PC-3 (cell line): ENCODE data around the gene TRPM5. TPM values are rescaled to one million over a fixed set of nuclear protein-coding genes. Genes with fewer than 3 reads are reported as not detected.
A peak's percentile ranks its signal among the peaks of the same experiment; 100 is the strongest.

Experiments
- ATAC-seq: fragments of 200-7000 bp; cut with Tn5 transposase; 2 replicates; pipeline ENCODE4 v1.9.1; 2020; ENCODE audit warnings: mild to moderate bottlenecking, moderate library complexity
- BruUV-seq: library from RNA; stranded (reverse); fragments of 400-500 nt; replicated peaks from 2 replicates; lab custom pipeline; 2021; lab: Mats Ljungman, UMichigan
- CTCF ChIA-PET: fragments of 300-600 bp; sonication (Branson Sonifier 250); formaldehyde crosslinking; loops from one replicate; lab custom pipeline; 2022; ENCODE audit warnings: antibody characterized with exemption; lab: Charles Lee
- POLR2A ChIA-PET: fragments of 300-600 bp; sonication (Branson Sonifier 250); formaldehyde crosslinking; loops from one replicate; lab custom pipeline; 2022; ENCODE audit warnings: antibody characterized with exemption; ENCODE audit not compliant: unreplicated experiment; lab: Charles Lee
- DNase-seq: peaks from one replicate; pipeline ENCODE4 v3.0.0-alpha.2; 2015
- H2AFZ ChIP-seq: fragments of 300-600 bp; sonication (generic); 2 replicates; pipeline ENCODE4 v1.6.0; 2016; ENCODE audit warnings: antibody characterized with exemption, low read length
- H3F3A ChIP-seq: fragments of 300-600 bp; sonication (generic); one replicate; pipeline ENCODE4 v1.6.0; 2017; ENCODE audit warnings: antibody characterized with exemption, low read length, control low read depth, mild to moderate bottlenecking; ENCODE audit not compliant: unreplicated experiment
- H3K27ac ChIP-seq: fragments of 300-600 bp; sonication (generic); 2 replicates; pipeline ENCODE4 v1.5.1; 2016; ENCODE audit warnings: mild to moderate bottlenecking, low read length
- H3K27me3 ChIP-seq: fragments of 300-600 bp; sonication (generic); 2 replicates; pipeline ENCODE4 v1.6.1; 2016; ENCODE audit warnings: low read length, mixed read lengths
- H3K36me3 ChIP-seq: fragments of 300-600 bp; sonication (generic); 2 replicates; pipeline ENCODE4 v1.6.1; 2016; ENCODE audit warnings: low read depth, mixed run types, low read length, mixed read lengths
- H3K4me1 ChIP-seq: fragments of 300-600 bp; sonication (generic); 2 replicates; pipeline ENCODE4 v1.5.1; 2016; ENCODE audit warnings: low read length; ENCODE audit not compliant: insufficient read depth
- H3K4me2 ChIP-seq: fragments of 300-600 bp; sonication (generic); 2 replicates; pipeline ENCODE4 v1.6.0; 2016; ENCODE audit warnings: low read length
- H3K4me3 ChIP-seq: fragments of 300-600 bp; sonication (generic); 2 replicates; pipeline ENCODE4 v1.5.1; 2016; ENCODE audit warnings: mild to moderate bottlenecking, low read length, mixed read lengths
- H3K79me2 ChIP-seq: fragments of 300-600 bp; sonication (generic); 2 replicates; pipeline ENCODE4 v1.6.1; 2017; ENCODE audit warnings: low read length, mixed read lengths
- H3K9ac ChIP-seq: fragments of 300-600 bp; sonication (generic); 2 replicates; pipeline ENCODE4 v1.6.0; 2016; ENCODE audit warnings: mild to moderate bottlenecking, low read length
- H3K9me2 ChIP-seq: fragments of 300-600 bp; sonication (generic); replicated peaks from 2 replicates; pipeline ENCODE4 v1.6.1; 2016; ENCODE audit warnings: mixed run types, low read length, mixed read lengths
- H3K9me3 ChIP-seq: fragments of 300-600 bp; sonication (generic); 2 replicates; pipeline ENCODE4 v1.6.1; 2016; ENCODE audit warnings: low read length, mixed read lengths
- H4K20me1 ChIP-seq: fragments of 300-600 bp; sonication (generic); 2 replicates; pipeline ENCODE4 v1.6.1; 2016; ENCODE audit warnings: low read length, mixed read lengths
- EZH2 ChIP-seq: fragments of 300-600 bp; sonication (generic); IDR thresholded peaks from one replicate; pipeline ENCODE4 v1.6.1; 2017; ENCODE audit warnings: antibody characterized with exemption, mild to moderate bottlenecking, low read length; ENCODE audit not compliant: unreplicated experiment
- EZH2phosphoT487 ChIP-seq: fragments of 300-600 bp; sonication (generic); IDR thresholded peaks from 2 replicates; pipeline ENCODE4 v1.6.1; 2018; ENCODE audit warnings: mild to moderate bottlenecking, antibody characterized with exemption, low read length, borderline replicate concordance
- intact Hi-C: fragments of 100-400 bp; cut with micrococcal nuclease; formaldehyde crosslinking; loops from 2 replicates; pipeline ENCODE4 v1.9.0; 2023
- total RNA-seq: library from RNA; depleted of rRNA; stranded (reverse); fragments of >200 nt; gene quantifications from 2 replicates; pipeline ENCODE4 v1.2.3, GENCODE V29; 2014
- TF ChIP-seq, protein P1 (sequence below): fragments of 300-600 bp; sonication (generic); conservative IDR thresholded peaks from 2 replicates; pipeline ENCODE4 v1.5.1; 2017; ENCODE audit warnings: antibody characterized with exemption, low read depth, mild to moderate bottlenecking, low read length

The TRPM5 gene
- total RNA-seq, 1 experiment from 2014 or later: not detected

DNA sequence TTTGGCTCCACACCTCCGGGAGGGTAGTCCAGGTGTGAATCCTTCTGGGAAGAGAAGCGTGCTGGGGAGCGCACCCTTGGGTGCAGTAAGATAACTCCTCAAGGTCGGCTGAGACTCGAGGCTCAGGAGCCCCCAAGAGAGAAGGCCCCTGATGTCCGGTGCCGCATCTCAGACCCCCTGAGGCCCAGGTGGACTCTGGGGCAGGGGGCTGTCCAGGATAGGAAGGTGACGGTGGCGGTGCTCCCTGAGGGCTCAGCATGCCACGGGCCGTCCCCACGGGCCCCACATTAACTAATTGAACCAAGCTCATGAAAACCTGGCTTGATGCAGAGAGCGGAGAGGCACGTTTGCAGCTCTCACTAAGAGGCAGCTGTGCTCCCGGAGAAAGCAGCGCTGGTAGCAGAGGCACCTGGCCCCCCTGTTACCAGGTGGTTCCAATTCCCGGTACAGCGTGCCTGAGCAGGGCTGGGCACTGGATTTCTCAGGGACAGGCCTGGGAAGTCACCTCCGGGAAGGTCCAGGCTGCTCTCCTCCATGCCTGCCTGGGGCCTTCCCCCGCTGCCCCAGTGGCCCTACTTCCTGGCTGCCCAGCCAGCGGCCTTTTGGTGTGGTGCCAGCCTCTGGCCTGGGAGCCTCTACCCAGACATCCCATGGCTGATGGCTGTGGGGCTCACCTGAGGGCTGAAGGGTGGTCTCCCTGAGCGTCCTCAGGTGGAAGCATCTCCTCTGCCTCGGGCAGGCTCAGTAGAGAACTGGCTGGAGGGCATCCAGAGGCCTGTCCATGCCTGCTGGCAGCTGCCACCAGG, 1.6 kb upstream of the TRPM5 start:
- no TSS peak for BruUV-seq
- no peaks in the 10 kb centered on the region for H3K36me3 ChIP-seq
- H4K20me1 ChIP-seq: no peaks in the 10 kb centered on the region
- no peaks in the 10 kb centered on the region for H3K79me2 ChIP-seq
- no peak overlapping the region for H3K9ac ChIP-seq
- H3K4me1 ChIP-seq: no peaks in the 10 kb centered on the region
- no peak overlapping the region for H2AFZ ChIP-seq
- DNase-seq (no peak), ATAC-seq (no peak)
- no peaks in the 10 kb centered on the region for H3F3A ChIP-seq
- H3K27me3 ChIP-seq: peaks cover 7% of the 10 kb centered on the region; the same call in 1 of the 2 replicates
- no peak overlapping the region for H3K27ac ChIP-seq
- CTCF ChIA-PET: no interaction called here
- H3K9me2 ChIP-seq: no peaks in the 10 kb centered on the region
- no peaks in the 10 kb centered on the region for H3K9me3 ChIP-seq
- intact Hi-C loops: no loop called here
- TF ChIP-seq, protein P1, sequence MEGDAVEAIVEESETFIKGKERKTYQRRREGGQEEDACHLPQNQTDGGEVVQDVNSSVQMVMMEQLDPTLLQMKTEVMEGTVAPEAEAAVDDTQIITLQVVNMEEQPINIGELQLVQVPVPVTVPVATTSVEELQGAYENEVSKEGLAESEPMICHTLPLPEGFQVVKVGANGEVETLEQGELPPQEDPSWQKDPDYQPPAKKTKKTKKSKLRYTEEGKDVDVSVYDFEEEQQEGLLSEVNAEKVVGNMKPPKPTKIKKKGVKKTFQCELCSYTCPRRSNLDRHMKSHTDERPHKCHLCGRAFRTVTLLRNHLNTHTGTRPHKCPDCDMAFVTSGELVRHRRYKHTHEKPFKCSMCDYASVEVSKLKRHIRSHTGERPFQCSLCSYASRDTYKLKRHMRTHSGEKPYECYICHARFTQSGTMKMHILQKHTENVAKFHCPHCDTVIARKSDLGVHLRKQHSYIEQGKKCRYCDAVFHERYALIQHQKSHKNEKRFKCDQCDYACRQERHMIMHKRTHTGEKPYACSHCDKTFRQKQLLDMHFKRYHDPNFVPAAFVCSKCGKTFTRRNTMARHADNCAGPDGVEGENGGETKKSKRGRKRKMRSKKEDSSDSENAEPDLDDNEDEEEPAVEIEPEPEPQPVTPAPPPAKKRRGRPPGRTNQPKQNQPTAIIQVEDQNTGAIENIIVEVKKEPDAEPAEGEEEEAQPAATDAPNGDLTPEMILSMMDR: no peak
- TF ChIP-seq EZH2phosphoT487 (no peak), EZH2 (no peak)
- peak overlapping the region; percentile 50; the same call in 1 of the 2 replicates for H3K4me3 ChIP-seq
- peak overlapping the region; percentile 69 for H3K4me2 ChIP-seq
- POLR2A ChIA-PET: no interaction called here

DNA sequence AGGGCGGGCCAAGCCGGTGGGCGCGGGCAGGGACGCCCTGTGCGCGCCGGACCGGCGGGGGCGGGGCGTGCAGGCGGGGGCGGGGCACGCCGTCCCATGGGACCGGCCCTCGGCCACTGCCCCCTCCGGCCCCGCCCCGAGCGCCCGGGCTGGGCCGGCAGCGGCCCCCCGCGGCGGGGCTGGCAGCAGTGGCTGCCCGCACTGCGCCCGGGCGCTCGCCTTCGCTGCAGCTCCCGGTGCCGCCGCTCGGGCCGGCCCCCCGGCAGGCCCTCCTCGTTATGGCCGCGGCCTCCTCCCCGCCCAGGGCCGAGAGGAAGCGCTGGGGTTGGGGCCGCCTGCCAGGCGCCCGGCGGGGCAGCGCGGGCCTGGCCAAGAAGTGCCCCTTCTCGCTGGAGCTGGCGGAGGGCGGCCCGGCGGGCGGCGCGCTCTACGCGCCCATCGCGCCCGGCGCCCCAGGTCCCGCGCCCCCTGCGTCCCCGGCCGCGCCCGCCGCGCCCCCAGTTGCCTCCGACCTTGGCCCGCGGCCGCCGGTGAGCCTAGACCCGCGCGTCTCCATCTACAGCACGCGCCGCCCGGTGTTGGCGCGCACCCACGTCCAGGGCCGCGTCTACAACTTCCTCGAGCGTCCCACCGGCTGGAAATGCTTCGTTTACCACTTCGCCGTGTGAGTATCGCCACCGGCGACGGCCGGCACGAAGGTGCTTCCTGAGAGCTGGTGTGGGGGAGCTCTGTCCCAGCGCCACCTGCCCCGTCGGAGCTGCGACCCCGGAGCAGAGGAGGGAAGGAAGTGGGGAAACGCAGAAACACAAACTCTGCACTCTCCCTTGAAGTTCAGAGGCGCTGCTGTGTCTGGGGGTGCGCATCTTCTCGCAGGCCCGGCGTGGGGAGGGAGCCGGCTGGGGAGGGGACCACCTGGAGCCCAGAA, 769 bp upstream of the TRPM5 start, which contains the start of gene KCNQ1:
KCNQ1 (plus strand) TSS at position 188 of the 925 bp plus-strand sequence; CDS start at position 279, 91 bp downstream.
- peak within 1 kb of the TSS; percentile 69 for H3K4me2 ChIP-seq
- CTCF ChIA-PET: no interaction called here
- no peaks in the 10 kb centered on the region for H3K36me3 ChIP-seq
- BruUV-seq: no TSS peak
- H3K9me3 ChIP-seq: no peaks in the 10 kb centered on the region
- intact Hi-C loops: no loop called here
- no peaks in the 10 kb centered on the region for H3K4me1 ChIP-seq
- H3K79me2 ChIP-seq: no peaks in the 10 kb centered on the region
- no peaks in the 10 kb centered on the region for H3F3A ChIP-seq
- H3K9ac ChIP-seq: no peak within 1 kb of the TSS
- peak; percentile 73 for ATAC-seq
- POLR2A ChIA-PET: no interaction called here
- H3K27me3 ChIP-seq: peaks cover 7% of the 10 kb centered on the region; the same call in 1 of the 2 replicates
- H3K9me2 ChIP-seq: no peaks in the 10 kb centered on the region
- no peak within 1 kb of the TSS for H2AFZ ChIP-seq
- H3K4me3 ChIP-seq: peak within 1 kb of the TSS; percentile 50; the same call in 1 of the 2 replicates
- TF ChIP-seq EZH2 (no peak), EZH2phosphoT487 (no peak)
- TF ChIP-seq, protein P1: no peak
- H3K27ac ChIP-seq: no peak within 1 kb of the TSS
- peak; percentile 52 for DNase-seq
- H4K20me1 ChIP-seq: no peaks in the 10 kb centered on the region
